ENCODE measurements around the gene FBN1. TPM values are rescaled to one million over a fixed set of nuclear protein-coding genes. Genes with fewer than 3 reads are reported as not detected.

The FBN1 gene
- total and polyA plus RNA-seq, 10 of the 15 experiments (the other 5 are each of a cell fraction or from before 2014, with no cell fraction given) = 2.2 to 15.3 (median 7.0) TPM

GRCh38 chr15:48447657-48448056 lies 197.9 kb downstream of the FBN1 start:
- intact Hi-C loops (cut with micrococcal nuclease; ENCODE audit: unreplicated experiment) = no loop called here
- H3K9ac ChIP-seq (ENCODE audit: control insufficient read depth, insufficient read depth, low read length) = no peak overlapping the region
- FAIRE-seq = no peak
- 91% methylated on average over 1 of the region's 1 CpG for WGBS (ENCODE audit: insufficient coverage, insufficient replicate concordance, low lambda C conversion rate, missing lambda C conversion rate)
- in situ Hi-C loops (cut with MboI) = no loop called here
- no TSS peak for BruUV-seq (replicated peaks)
- TF ChIP-seq NBN (IDR thresholded peaks at IDR 0.05) (no peak), IRF3 (IDR thresholded peaks at IDR 0.05) (no peak), ZBED1 (IDR thresholded peaks at IDR 0.05; ENCODE audit: borderline replicate concordance) (no peak), BCL11A (IDR thresholded peaks at IDR 0.05; ENCODE audit: low read depth, low read length) (no peak), GABPA (IDR thresholded peaks at IDR 0.05; ENCODE audit: low read depth) (no peak), EGR1 (IDR thresholded peaks at IDR 0.05; ENCODE audit: borderline replicate concordance in 1 of 2, low read depth in 2 of 2, low read length in 2 of 2) (no peak), ESRRA (IDR thresholded peaks at IDR 0.05; ENCODE audit: low read length) (no peak), MTA2 (IDR thresholded peaks at IDR 0.05; ENCODE audit: low read depth) (no peak), ZNF217 (IDR thresholded peaks at IDR 0.05) (no peak), KDM1A (IDR thresholded peaks at IDR 0.05; ENCODE audit: borderline replicate concordance) (no peak), CEBPB (IDR thresholded peaks at IDR 0.05; ENCODE audit: borderline replicate concordance in 1 of 2, low read depth in 2 of 2, low read length in 2 of 2) (no peak), RAD21 (IDR thresholded peaks at IDR 0.05; ENCODE audit: insufficient read depth, low read depth, low read length) (no peak), SREBF1 (IDR thresholded peaks at IDR 0.05; ENCODE audit: low read length) (no peak)
- TF ChIP-seq, protein P1, sequence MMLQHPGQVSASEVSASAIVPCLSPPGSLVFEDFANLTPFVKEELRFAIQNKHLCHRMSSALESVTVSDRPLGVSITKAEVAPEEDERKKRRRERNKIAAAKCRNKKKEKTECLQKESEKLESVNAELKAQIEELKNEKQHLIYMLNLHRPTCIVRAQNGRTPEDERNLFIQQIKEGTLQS (IDR thresholded peaks at IDR 0.05; ENCODE audit: borderline replicate concordance, extremely low read depth, low read depth, low read length) = no peak
- RAD21 ChIA-PET (ENCODE audit: unreplicated experiment) = no interaction called here
- no peak overlapping the region for H3K27ac ChIP-seq (ENCODE audit: control insufficient read depth, insufficient read depth)
- H3K9me3 ChIP-seq (replicated peaks; ENCODE audit: control insufficient read depth, insufficient read depth, low read length) = no peaks in the 10 kb centered on the region
- no peak overlapping the region for H3K4me3 ChIP-seq
- no peaks in the 10 kb centered on the region; a peak in 2 of 4 replicates for H3K36me3 ChIP-seq (ENCODE audit: control insufficient read depth in 2 of 2, insufficient read depth in 2 of 2, low read length in 1 of 2)
- no peak overlapping the region for H3K4me2 ChIP-seq (ENCODE audit: control insufficient read depth, insufficient read depth)
- no peaks in the 10 kb centered on the region for H3K4me1 ChIP-seq (ENCODE audit: control insufficient read depth, insufficient read depth, low read length)
- SMC1A ChIA-PET (ENCODE audit: uncharacterized antibody, unreplicated experiment) = interaction anchor here (0.6 to 1.7 kb wide), 5 partner anchors 8 to 95 kb away, joined by 3 to 6 read pairs (median 4); no protein-coding TSS in a partner anchor
- no peaks in the 10 kb centered on the region for H3K27me3 ChIP-seq (replicated peaks in 1 of 2; ENCODE audit: control insufficient read depth in 2 of 2, insufficient read depth in 2 of 2, low read length in 1 of 2)
- CTCF ChIA-PET = interaction anchor here (0.6 to 1.1 kb wide), 2 partner anchors 13 to 42 kb away, joined by 3 to 4 read pairs; no protein-coding TSS in a partner anchor
- POLR2A ChIA-PET = interaction anchor here (1.6 kb wide), 1 partner anchor 11 kb away, joined by 4 read pairs; no protein-coding TSS in a partner anchor
- H4K20me1 ChIP-seq (ENCODE audit: control insufficient read depth, insufficient read depth) = no peaks in the 10 kb centered on the region
- no peaks in the 10 kb centered on the region for H3K79me2 ChIP-seq (ENCODE audit: control insufficient read depth, insufficient read depth, low read length)
- ATAC-seq = no peak
- H2AFZ ChIP-seq (ENCODE audit: control insufficient read depth, low read depth, low read length) = no peak overlapping the region
- DNase-seq (ENCODE audit: low read depth, low spot score) = no peak
